ENCODE results near the gene CAV3. TPM values are rescaled to one million over a fixed set of nuclear protein-coding genes. Genes with fewer than 3 reads are reported as not detected.

Gene CAV3
- total RNA-seq, 2 donors from 2014 or later, result not detected

GRCh38 chr3:8729479-8729878 is 4.1 kb upstream of the CAV3 start:
- no peak for DNase-seq (ENCODE audit: low spot score in 2 of 2)
- H3K36me3 Mint-ChIP-seq, result peaks cover 0 to 6% of the 10 kb centered on the region in 2 donors
- ATAC-seq, result no peak
- H3K9me3 Mint-ChIP-seq, result peaks cover 4 to 13% of the 10 kb centered on the region in 2 donors
- no peak overlapping the region for H3K27ac Mint-ChIP-seq

DNA sequence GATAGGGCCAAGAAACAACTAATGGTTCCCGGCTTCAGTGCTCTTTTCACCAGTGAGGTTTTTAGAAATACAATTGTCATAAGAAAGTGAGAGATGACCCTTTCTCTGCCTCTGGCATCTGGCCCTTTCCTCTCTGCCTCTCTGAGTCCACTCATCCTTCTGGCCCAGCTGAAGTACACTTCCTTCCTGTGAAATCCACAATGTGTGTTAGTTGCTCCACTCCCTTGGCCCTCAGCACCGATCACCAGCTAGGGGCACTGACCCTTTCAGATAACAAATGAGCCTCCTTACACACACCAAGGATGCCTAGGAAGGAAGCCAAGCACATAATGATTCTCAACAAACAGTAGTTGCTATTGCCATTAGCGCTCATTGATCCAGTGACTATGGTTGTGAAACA is 2.9 kb upstream of the CAV3 start:
- Mint-ChIP-seq H3K27ac (no peak overlapping the region), H3K9me3 (peaks cover 4 to 12% of the 10 kb centered on the region in 2 donors), H3K36me3 (peaks cover 0 to 6% of the 10 kb centered on the region in 2 donors)
- DNase-seq (ENCODE audit: low spot score in 2 of 2), result no peak
- no peak for ATAC-seq

DNA sequence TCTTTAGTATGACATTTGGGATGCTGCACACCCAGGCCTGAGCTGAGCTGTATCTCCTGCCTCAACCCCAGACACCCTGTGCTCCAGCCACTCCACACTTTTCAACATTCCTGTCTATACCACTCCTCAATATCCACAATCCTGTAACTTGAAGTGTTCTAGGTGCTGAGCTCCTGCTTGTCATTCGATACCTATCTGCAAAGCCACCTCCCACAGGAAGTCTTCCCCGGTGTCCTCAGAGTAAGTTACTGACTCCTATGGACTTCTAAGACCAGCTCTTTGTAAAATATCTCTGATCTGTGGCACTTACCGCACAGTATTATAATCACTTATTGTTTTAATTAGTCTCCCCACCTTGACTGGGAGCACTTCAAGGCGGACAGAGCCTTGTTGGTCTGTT is 1.2 kb upstream of the CAV3 start:
- ATAC-seq (no peak), DNase-seq (ENCODE audit: low spot score in 2 of 2) (no peak)
- Mint-ChIP-seq H3K36me3 (no peaks in the 10 kb centered on the region), H3K27ac (no peak overlapping the region), H3K9me3 (peaks cover 0 to 4% of the 10 kb centered on the region in 2 donors)

DNA sequence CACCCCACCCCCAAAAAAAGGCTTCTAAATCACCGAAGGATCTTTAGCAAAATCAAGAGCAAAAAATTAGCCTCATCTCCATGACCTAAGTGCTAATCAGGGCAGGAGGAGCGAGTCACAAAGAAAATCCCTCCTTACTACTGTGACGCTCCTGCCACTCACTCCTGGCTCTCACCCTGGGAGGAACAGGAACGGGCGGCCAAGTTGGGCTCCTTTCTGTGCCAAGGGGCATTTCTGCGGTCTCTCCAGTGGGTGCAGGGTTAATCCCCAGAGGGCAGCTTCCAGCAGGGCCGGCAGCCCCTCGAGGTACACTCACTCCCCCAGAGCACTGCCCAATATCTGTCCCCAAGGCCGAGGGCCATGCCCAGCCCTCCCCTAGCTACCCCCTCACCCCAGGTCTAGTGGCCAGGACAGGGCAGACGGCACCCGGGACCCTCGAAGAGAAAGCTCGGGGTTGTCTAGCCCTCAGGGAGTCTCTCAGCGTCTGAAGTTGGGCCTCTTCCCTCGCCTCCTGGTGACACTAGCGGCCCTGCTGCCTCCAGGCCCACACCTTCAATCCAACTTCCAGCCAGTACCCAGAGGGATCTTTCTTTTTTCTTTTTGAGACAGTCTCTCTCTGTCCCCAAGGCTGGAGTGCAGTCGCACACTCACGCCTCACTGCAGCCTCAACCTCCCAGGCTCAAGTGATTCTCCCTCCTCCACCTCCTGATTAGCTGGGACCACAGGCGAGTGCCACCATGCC is 706 bp downstream of the CAV3 start:
- ATAC-seq, result no peak
- no peaks in the 10 kb centered on the region for H3K36me3 Mint-ChIP-seq
- H3K27ac Mint-ChIP-seq, result no peak overlapping the region
- H3K9me3 Mint-ChIP-seq, result no peaks in the 10 kb centered on the region
- no peak for DNase-seq (ENCODE audit: low spot score in 2 of 2)

DNA sequence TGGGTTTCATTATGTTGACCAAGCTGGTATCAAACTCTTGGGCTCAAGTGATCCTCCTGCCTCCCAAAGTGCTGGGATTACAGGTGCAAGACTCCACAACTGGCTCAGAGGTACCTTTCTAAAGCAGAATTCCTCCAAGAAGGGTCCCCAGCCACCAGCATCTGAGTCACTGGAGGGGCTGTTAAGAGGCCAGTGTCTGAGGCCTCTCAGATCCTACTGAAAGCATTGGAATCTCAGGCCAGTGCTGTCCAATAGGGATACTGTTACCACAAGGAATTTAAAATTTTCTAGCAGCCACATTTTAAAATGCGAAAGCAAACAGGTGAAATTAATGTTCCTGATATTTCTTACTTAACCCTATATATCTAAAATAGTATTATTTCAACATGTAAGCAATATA is 1.3 kb downstream of the CAV3 start:
- no peaks in the 10 kb centered on the region for H3K36me3 Mint-ChIP-seq
- ATAC-seq (no peak), DNase-seq (ENCODE audit: low spot score in 2 of 2) (no peak)
- H3K27ac Mint-ChIP-seq, result no peak overlapping the region
- no peaks in the 10 kb centered on the region for H3K9me3 Mint-ChIP-seq

DNA sequence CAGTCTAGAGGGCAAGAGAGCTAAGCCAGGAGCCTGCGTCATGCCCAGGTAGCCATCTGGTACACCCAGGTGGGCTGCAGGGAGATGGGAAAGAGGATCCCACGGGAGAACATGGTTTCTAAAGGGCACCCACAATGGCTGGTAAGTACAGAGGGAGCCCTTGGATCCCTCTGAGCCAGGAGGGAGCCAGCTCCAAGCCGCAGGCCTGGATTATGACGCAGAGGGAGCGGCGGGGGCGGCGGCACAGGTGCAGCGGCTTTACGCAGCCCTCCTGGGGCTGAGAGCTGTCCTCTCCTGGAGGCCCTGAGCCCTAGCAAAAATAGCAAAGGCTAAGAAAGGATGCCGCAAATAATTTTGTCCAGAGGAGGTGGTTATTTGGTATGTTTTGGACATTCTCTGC is 2.8 kb downstream of the CAV3 start:
- Mint-ChIP-seq H3K27ac (no peak overlapping the region), H3K9me3 (no peaks in the 10 kb centered on the region), H3K36me3 (no peaks in the 10 kb centered on the region)
- DNase-seq (ENCODE audit: low spot score in 2 of 2) (no peak), ATAC-seq (no peak)

DNA sequence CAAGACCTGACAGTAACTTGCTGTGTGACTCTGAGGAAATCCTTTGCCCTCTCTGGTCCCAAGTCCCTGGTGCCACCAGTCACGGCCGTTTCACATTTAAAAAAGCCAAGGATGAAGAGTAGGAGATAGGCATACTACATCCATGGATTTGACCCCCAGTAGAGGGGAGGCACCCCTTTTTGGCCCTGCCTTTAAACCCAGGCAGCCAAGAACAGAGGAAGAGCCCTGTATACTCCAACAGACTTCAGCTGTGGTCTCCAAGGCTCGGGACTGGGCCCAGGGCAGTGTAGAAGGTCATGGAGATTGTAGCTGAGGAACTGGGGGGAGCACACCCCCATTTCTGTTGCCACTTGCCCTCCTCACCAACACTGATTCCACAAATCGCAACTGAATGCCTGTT is 3.7 kb downstream of the CAV3 start:
- ATAC-seq (no peak), DNase-seq (ENCODE audit: low spot score in 2 of 2) (no peak)
- Mint-ChIP-seq H3K9me3 (no peaks in the 10 kb centered on the region), H3K36me3 (no peaks in the 10 kb centered on the region), H3K27ac (no peak overlapping the region)

DNA sequence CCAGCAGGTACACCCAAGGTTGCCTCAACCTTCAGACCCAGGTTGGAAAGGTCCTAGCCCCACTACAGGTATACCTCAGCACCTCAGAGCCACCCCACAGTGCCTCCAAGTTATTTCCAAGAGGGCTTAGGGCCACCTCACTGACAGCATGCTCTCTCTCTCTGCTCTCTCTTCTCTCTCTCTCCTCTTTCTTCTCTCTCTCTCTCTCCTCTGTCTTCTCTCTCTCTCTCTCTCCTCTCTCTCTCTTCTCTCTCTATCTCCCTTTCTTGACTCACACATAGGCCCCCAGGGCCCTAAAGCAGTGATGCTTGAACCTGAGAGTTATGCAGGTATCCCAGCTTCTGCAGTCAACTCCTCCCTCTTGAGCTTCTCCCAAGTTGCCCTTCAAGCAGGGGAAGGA is 4.2 kb downstream of the CAV3 start:
- H3K36me3 Mint-ChIP-seq, result no peaks in the 10 kb centered on the region
- DNase-seq (ENCODE audit: low spot score in 2 of 2), result no peak
- peak overlapping the region in 1 of 2 donors; percentile 9 for H3K27ac Mint-ChIP-seq
- ATAC-seq, result no peak
- no peaks in the 10 kb centered on the region for H3K9me3 Mint-ChIP-seq

DNA sequence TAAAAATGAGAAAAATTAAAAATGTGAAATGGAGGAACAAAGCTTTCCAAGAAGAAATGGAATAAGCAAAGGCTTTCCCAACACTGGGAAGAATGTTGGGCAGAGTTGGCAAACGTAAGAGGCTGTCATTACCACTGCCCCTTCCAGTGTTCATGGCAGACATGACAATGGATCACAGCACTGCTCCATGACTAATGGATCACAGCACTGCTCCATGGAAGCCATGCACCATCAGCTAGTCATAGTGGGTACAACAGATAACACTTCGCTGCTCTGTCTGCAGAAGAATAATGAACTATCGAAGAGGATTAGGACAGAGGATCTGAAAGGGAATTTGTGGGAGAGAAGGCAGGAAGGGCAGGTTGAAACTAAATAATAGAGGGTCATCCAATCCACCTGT is 5.0 kb downstream of the CAV3 start:
- Mint-ChIP-seq H3K27ac (no peak overlapping the region), H3K9me3 (no peaks in the 10 kb centered on the region), H3K36me3 (no peaks in the 10 kb centered on the region)
- DNase-seq (ENCODE audit: low spot score in 2 of 2) (no peak), ATAC-seq (no peak)

DNA sequence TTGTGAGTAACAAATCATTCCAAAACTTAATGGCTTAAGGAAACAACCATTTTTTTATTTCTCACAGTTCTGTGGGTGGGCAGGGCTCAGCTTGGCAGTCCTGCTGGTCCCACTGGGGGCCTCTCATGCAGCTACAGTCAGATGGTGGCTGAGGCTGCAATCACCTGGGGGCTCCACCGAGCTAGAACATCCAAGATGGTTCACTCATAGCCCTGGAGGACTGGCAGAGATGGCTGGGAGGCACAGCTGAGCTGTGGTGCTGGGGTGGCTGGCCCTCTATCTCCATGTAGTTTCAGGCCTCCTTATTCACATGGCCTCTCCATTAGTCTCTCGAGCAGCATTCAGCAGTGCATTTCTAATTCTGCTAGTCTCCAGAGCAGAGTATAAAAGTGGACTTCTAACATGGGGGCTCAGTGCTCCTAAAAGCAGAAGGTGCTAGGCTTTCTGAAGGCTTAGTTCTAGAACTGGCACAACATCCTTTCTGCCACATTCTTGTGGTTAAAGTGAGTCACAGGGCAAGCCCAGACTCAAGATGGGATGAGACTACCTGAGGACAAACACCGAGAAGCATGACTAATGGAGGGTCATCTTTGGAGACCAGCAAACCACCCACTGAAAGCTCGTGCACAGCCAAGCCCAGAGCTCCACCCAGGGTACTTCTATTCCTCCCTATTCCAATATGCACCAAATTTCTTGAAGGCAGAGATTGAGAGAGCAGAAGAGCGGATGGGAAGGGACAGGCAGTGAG is 6.3 kb downstream of the CAV3 start:
- ATAC-seq (peak; percentile 78 to 83), DNase-seq (ENCODE audit: low spot score in 2 of 2) (no peak)
- H3K36me3 Mint-ChIP-seq, result no peaks in the 10 kb centered on the region
- H3K9me3 Mint-ChIP-seq, result no peaks in the 10 kb centered on the region
- H3K27ac Mint-ChIP-seq, result no peak overlapping the region

DNA sequence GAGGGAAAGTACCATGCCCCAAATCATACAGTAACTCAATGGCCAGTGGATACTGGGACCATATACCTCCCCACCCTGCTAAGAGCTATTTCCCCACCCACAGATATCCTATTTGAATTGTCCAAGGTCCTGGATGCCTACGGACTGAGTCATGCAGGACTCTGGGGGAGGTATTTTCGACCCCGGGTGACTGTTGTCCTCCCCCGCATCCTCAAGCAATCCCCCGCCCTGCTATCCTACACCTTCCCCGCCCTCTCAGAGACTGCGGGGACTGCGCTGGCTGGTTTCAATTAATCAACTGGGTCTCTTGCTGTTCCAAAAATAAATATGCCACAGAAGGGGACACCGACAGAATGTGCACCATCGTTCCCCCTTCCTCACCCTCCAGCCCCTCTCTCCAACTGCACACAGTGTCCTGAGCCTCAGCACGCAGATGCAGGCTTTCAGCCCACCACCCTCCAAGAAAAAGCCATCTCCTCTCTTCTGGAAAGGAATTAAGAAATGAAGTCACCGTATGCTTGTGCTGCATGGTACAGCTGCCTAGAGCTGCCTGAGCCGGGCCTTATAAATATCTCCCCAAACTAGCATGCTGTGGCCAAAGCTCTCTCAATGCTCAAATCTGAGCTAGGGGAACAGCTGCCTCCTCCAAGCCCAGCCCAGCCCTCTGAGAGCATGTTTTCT is 8.1 kb downstream of the CAV3 start:
- Mint-ChIP-seq H3K9me3 (no peaks in the 10 kb centered on the region), H3K27ac (no peak overlapping the region), H3K36me3 (no peaks in the 10 kb centered on the region)
- no peak for ATAC-seq
- DNase-seq (ENCODE audit: low spot score in 2 of 2), result no peak

DNA sequence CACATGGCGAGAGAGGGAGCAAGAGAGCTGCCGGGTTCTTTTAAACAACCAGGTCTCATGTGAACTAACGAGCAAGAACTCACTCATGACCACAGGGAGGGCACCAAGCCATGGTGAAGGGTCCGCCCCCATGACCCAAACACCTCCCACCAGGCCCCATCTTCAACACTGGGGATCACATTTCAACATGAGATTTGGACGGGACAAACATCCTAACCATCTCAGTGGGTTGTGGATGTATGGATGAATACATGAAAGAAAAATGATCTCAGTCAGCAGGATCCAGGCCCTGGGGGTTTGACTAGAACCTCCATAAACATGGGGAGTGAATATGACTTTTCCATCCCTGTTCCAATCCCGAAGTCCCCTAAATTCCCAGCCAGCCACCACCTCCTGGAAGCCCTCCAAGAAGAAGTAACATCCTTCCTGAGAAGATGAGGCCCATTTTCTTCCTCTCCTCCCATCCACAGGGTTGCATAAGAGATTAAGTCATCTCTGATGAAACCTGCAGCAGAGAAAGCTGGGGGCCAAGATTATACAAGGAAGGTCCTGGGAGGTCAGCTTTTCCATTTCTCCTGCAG is 9.5 kb downstream of the CAV3 start:
- Mint-ChIP-seq H3K36me3 (no peaks in the 10 kb centered on the region), H3K27ac (no peak overlapping the region), H3K9me3 (no peaks in the 10 kb centered on the region)
- ATAC-seq (no peak), DNase-seq (ENCODE audit: low spot score in 2 of 2) (no peak)

- H3K27ac Mint-ChIP-seq, result no peak overlapping the region
- ATAC-seq (no peak), DNase-seq (ENCODE audit: low spot score in 2 of 2) (no peak)
- no peaks in the 10 kb centered on the region for H3K36me3 Mint-ChIP-seq
- no peaks in the 10 kb centered on the region for H3K9me3 Mint-ChIP-seq
Observed at GRCh38 chr3:8743911-8744310, 10.3 kb downstream of the CAV3 start.

DNA sequence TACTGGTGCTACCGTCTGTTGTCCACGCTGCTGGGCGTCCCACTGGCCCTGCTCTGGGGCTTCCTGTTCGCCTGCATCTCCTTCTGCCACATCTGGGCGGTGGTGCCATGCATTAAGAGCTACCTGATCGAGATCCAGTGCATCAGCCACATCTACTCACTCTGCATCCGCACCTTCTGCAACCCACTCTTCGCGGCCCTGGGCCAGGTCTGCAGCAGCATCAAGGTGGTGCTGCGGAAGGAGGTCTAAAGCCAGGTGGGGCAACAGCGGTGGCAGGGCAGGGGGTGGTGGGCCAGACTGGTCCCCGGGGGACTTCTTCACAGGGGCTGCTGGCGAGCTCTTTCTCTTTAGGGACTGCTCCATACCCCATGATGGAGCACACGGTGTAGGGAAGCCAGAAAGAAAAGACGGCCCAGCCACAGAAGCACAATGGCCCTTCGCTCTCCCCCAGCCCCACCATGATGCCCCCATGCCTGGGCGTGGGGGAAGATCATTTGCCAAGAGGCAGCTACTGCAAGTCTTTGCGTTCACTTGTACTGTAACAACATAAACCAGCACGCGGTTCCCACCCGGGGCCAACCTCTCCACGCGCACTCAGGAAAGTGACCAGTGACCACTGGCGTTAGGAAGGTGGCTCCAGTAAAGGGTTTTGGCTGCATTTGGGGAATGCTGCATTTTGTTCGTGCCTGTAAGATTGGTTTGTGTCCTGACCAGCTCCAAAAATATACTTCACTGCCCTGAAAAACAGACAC is 12.2 kb downstream of the CAV3 start:
- Mint-ChIP-seq H3K36me3 (no peaks in the 10 kb centered on the region), H3K9me3 (no peaks in the 10 kb centered on the region), H3K27ac (no peak overlapping the region)
- ATAC-seq (no peak), DNase-seq (ENCODE audit: low spot score in 2 of 2) (no peak)

- Mint-ChIP-seq H3K27ac (no peak overlapping the region), H3K9me3 (no peaks in the 10 kb centered on the region), H3K36me3 (no peaks in the 10 kb centered on the region)
- DNase-seq (ENCODE audit: low spot score in 2 of 2) (no peak), ATAC-seq (no peak)
Observed at GRCh38 chr3:8746780-8747345, 13.3 kb downstream of the CAV3 start.

- ATAC-seq, result no peak
- H3K27ac Mint-ChIP-seq, result no peak overlapping the region
- H3K9me3 Mint-ChIP-seq, result no peaks in the 10 kb centered on the region
- no peaks in the 10 kb centered on the region for H3K36me3 Mint-ChIP-seq
- no peak for DNase-seq (ENCODE audit: low spot score in 2 of 2)
Observed at GRCh38 chr3:8749316-8749715, 15.7 kb downstream of the CAV3 start.

Data from activated naive CD4-positive, alpha-beta T cell treated with anti-CD3 and anti-CD28 coated beads, Interleukin-2, amount 50 U/mL, for 72 hours (primary cell).